C4-2B (cell line): Measurements from ENCODE around the gene RHNO1.

Experiments
- CTCF ChIP-seq: fragments of 450-650 bp; conservative IDR thresholded peaks from 2 replicates; pipeline ENCODE4 v1.5.1; 2017; ENCODE audit warnings: mild to moderate bottlenecking
- ZFX ChIP-seq: fragments of 450-650 bp; IDR thresholded peaks from 2 replicates; pipeline ENCODE4 v1.6.1; 2017

GRCh38 chr12:2864198-2864597, 12.8 kb upstream of the RHNO1 start:
- TF ChIP-seq CTCF = no peak
- no peak for TF ChIP-seq ZFX
